Skin of body (tissue), 2 donors: ENCODE measurements around the gene PCBD1. TPM values are rescaled to one million over a fixed set of nuclear protein-coding genes. Genes with fewer than 3 reads are reported as not detected.
A peak's percentile ranks its signal among the peaks of the same experiment; 100 is the strongest.

ENCODE experiments used
- DNase-seq: peaks from one replicate; lab custom pipeline; 2025; lab: John Stamatoyannopoulos, UW
- total RNA-seq: library from RNA; depleted of rRNA; stranded (reverse); fragments of >200 nt; gene quantifications from one replicate; pipeline ENCODE4 v1.2.3, GENCODE V29; 2014

Gene PCBD1
- total RNA-seq, 1 donor from 2014 or later = 15.5 TPM

DNA sequence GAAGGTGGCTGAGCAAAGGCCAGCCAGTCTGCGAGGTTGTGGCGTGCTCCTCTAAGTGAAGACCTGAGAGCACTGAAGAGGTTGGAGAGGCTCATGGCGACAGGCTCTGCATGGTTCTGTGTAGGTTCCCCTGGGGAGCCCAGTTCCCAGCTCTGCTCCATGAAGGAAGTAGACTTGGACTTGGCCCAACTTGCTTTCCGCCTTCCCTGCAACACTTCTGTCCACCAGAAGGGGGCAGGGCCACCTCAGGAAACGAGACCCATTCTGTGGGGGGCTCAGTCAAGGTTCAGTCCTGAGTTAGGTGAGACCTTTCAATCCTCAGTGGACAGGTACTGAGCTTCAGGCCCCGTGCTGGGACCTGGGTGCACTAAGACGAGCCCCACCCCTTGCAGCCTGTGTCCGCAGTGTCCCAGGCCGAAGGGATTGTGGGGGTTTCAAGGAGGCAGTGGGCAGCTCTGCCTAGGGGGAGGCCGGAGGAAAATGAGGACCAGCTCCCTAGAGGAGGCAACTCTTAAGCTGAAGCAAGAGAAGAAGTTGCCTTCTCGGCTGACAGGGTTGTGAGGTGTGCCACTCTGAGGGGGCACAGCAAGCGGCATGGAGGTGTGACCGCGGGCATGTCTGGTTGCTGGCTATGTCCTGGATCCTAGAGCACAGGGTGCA is 15.0 kb upstream of the PCBD1 start:
- peak; percentile 53 for DNase-seq

- no peak for DNase-seq
Measured at GRCh38 chr10:70902661-70903261, 14.4 kb upstream of the PCBD1 start.

DNA sequence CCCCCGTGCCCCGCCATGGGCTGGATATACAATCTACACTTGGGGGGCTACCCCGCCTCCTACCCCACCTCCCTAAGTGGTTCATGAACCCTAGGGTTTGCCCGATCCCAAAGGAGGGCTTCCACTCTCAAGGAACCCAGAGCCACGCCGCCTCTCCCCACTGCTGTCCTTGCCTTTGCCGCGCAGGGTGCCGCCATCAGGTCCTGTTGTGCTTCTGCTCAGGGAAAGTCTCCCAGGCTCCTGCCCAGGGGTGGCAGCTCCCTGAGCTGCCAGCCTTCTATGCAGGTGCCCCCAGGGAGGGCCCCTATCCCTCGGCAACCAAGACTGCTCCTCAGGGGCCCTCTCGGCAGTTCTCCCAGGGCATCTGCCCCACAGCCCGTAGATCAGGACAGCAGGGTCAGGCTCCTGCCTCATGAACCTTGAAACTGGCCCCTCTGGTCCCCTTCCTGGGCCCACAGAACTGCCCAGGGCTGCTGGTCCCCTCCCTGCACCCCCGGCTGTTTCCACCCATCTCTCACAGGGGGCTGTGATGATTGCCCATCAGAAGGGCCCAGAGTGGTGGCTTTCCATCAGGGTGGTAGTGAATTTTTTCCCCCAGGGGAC is 13.0 kb upstream of the PCBD1 start:
- DNase-seq = no peak

- DNase-seq = no peak
Measured at GRCh38 chr10:70899096-70899495, 10.7 kb upstream of the PCBD1 start.

GRCh38 chr10:70898687-70899086 is 10.3 kb upstream of the PCBD1 start:
- DNase-seq = no peak

DNA sequence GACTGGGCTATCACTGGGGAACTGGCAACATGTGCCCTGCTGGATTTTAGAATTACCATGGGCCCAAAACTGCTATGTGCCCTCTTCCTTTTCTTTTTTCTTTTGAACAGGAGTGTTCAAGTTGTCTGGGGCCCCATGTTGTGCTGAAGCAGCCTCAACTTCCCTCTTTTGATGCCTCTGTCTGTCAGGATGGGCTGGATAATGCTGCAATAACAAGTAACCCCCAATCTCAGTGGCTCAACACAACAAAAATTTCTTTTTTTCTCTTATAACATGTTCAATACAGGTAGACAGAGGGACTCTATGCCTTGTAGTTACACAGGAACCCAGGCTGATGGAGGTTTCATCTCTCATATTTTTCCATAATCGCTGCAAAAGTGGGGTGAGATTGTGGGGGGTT is 8.2 kb upstream of the PCBD1 start:
- no peak for DNase-seq

DNA sequence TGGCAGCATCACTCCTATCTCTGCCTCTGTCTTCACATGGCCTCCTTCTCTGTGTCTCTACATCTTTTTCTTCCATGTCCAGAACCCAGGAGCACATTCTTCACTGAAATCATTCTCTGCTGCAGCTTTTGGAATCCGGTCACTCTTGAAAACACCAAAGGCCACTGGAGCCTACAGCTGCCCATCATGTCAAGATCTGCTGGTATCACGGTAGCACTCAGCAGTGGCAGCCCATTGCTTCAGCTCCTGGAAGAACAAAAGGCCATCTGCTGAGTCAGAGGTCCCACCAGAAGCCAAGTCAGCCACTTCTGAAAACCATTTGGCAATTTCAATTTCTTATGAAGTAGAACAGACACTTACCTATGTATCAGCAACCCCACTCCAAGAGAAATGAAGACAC is 6.1 kb upstream of the PCBD1 start:
- DNase-seq = no peak

- DNase-seq = no peak
Measured at GRCh38 chr10:70893227-70894006, 5.1 kb upstream of the PCBD1 start.

- DNase-seq = no peak
Measured at GRCh38 chr10:70892631-70893030, 4.3 kb upstream of the PCBD1 start.

- DNase-seq = no peak
Measured at GRCh38 chr10:70891627-70892026, 3.3 kb upstream of the PCBD1 start.

- DNase-seq = peak; percentile 5
Measured at GRCh38 chr10:70890917-70891431, 2.6 kb upstream of the PCBD1 start.

GRCh38 chr10:70889291-70889690 is 926 bp upstream of the PCBD1 start:
- DNase-seq = no peak

GRCh38 chr10:70886921-70887665 is 1.3 kb downstream of the PCBD1 start:
- no peak for DNase-seq

DNA sequence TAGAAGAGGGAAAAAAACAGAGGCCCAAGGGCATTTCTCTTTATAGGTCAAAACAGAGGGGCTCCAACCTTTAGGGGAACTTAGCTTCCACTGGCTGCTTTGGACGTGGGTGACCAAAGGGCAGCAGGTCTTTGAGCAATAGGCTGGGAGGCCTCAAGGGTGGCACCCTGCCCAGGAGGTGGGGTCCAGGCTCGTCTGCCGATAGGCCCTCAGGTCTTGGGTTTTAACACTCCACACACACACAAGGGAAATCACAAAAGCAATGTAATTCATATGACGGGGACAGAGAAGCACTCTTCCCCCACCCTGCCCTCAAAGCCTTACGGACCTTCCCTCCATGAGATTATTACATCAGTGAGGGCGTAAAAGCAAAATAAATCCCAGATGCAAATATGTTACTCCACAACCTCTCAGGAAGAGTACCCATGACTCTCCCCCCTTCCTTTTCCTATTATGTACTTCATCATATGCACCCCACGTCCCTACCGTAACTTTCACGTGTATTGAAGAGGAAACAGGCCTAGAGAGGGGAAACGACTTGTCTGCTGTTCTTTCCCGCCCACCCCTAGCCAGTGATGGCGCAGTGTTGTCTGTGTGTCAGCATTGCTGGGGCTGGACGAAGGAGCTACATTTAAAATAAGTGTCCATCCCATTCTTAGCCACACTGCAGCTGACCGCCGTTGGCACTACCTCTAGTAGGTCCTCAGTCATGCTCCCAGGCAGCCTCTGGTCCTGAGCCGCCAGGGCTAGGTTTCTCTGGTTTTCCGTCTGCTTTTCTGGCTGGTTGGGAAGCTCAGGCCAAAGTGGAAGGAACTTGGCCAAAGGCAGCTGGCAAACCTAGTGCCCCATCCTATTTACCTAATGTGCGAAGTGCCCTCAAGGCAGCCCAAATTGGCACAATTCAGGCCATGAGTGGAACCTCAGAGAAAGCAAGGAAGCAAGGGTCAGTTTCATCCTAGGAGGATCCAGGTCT is 2.1 kb downstream of the PCBD1 start:
- no peak for DNase-seq

- no peak for DNase-seq
Measured at GRCh38 chr10:70885481-70885880, 2.9 kb downstream of the PCBD1 start.

GRCh38 chr10:70884741-70885140 is 3.6 kb downstream of the PCBD1 start:
- DNase-seq = no peak

DNA sequence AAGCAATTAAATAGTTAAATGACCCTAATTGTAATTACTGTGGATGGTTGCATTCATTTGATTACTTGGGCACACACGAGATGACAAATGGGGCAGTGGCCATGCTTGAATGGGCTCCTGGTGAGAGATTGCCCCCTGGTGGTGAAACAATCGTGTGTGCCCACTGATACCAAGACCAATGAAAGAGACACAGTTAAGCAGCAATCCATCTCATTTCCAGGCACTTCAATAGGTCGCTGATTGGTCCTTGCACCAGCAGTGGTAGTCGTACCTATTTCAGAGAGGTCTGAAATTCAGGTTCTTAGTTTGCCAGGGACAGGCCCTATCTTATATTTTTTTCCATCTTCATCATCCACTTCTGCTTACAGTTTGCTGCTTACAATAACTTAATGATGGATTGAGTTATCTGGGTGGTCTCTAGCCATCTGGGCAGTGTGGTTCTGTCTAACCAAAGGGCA is 8.3 kb downstream of the PCBD1 start:
- DNase-seq = peak; percentile 66

GRCh38 chr10:70879207-70879606 is 9.2 kb downstream of the PCBD1 start:
- no peak for DNase-seq

DNA sequence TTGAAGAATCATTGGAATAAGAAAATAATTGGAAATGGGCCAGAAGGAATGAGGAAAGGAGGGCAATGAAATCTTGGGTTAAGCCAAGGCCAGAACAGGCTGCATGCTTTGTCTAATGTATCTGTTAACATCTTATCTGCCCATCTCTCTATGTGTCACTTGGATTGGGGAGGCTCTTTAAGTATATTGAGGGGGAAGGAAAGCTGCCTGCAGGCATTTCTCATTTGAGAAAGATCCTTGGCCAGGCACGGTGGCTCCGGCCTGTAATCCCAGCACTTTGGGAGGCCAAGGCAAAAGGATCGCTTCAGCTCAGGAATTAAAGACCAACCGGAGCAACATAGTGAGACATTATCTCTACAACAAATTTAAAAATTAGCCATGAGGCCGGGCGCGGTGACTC is 14.3 kb downstream of the PCBD1 start:
- DNase-seq = no peak

DNA sequence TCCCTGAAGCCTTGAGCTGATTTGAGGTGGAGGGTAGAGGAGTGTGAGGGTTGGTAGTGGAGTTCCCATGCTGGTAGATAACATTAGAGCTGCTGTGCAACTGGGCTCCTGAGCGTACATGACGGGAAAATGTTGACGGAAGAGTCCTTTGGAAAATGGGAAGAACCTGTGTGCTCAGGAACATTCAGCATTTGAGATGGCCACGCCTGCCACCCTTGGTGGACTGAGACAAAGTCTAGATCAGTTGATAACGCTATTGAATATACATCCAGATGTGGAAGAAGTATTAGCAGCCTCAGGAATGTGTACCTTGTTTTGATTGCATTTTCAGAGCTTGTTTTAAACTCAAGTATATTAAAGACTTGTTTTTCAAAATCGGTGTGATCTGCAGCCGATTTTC is 16.1 kb downstream of the PCBD1 start:
- no peak for DNase-seq
